VCaP (cell line): ENCODE measurements around the gene SYNGR2.

Source experiments
- H3K27ac ChIP-seq: fragments of 450-650 bp; 2 replicates; pipeline ENCODE4 v1.5.1; 2017
- CTCF ChIP-seq: fragments of 450-650 bp; conservative IDR thresholded peaks from 2 replicates; pipeline ENCODE4 v1.5.1; 2017; ENCODE audit warnings: mild to moderate bottlenecking, moderate library complexity

Gene SYNGR2

DNA sequence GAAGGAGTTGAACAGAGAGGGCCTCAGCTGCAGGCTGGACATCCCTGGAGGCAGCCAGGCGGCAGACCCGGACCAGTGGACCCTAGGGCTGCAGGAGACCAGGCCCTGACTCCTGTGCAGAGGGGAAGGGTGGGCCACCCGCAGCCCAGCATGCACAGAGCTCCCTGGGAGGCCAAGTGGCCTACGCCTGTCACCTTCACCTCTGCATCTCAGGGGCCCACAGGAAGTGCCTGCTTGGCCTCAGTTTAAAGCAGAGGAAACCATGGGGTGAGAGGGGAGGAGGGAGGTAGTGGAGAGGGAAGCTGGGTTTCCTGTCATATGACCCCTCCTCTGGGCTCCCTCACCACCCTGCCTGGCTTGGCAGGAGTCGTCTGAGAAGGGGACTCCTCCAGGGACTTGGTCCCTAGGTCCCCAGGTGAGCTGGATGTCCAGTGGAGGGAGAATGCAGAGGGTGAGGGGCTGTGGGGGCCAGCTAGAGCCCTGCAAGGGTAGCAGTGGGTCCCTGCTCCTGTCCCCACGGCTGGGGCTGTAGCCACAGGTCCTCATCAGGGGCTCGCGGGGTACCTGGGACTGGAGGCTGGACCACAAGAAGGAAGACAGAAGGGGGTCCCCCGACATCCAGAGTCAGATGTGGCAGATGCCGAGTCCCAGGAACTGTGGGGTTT lies 37.8 kb upstream of the SYNGR2 start, which contains the start of gene TMC8:
TMC8 (plus strand) TSS at position 335 of the 665 bp plus-strand sequence. CDS start 818 bp downstream, outside the sequence.
- H3K27ac ChIP-seq: peak within 1 kb of the TSS; percentile 93
- no peak for TF ChIP-seq CTCF

DNA sequence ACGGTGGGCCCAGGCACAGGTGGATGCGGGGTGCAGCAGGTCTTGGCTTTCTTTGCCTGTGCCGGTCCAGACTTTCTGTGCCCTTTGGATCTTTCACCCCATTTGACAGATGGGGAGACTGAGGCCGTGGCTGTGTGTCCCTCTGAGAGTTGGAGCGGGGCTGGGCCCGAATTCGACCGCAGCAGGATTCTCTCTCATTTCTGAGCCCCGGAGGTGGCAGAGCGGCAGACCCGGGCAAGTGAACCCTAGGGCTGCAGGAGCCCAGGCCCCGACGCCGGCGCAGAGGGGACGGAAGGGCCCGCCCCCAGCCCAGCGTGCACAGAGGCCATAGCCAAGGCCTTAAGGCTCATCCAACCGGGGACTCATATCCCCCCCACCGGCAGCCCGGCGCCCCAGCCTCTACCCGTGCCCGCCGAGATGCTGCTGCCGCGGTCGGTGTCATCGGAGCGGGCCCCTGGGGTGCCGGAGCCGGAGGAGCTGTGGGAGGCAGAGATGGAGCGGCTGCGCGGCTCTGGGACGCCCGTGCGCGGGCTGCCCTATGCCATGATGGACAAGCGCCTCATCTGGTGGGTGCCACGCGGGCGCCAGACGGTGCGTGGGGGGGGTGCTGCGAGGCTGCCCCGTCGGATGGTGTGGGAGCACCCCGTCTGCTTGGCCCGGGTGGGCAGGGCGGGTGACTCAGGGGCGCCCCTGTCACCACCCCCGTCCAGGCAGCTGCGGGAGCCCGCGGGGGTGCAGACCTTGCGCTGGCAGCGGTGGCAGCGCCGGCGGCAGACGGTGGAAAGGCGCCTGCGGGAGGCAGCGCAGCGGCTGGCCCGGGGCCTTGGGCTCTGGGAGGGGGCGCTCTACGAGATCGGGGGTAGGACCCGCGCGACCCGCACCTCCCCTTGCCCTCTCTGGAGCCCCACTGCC lies 37.0 kb upstream of the SYNGR2 start:
- TF ChIP-seq CTCF: no peak; the same call in 1 of the 2 replicates
- H3K27ac ChIP-seq: peak overlapping the region; percentile 93

GRCh38 chr17:78132084-78132676 lies 36.2 kb upstream of the SYNGR2 start:
- peak; percentile 20; the same call in 1 of the 2 replicates for TF ChIP-seq CTCF
- H3K27ac ChIP-seq: peak overlapping the region; percentile 93

DNA sequence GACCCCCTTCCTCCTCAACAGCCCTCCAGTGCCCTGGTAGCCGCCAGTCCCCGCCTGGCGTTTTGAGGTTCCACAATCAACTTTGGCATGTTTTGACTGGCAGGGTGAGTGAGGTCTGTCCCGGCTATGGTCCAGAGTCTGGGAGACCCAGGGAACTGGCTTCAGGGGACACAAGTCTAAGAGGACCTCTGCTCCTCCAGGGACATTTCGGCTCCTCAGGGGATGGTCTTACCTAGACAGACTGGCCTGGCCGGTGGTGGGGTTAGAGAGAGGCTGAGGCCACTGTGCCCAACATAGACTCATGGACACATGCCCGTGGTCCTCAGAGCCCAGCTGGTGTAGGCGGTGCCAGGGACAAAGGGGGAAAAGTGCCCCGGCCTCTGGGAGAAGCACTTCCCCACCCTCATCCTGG lies 35.6 kb upstream of the SYNGR2 start:
- no peak for TF ChIP-seq CTCF
- peak overlapping the region; percentile 93 for H3K27ac ChIP-seq

GRCh38 chr17:78133179-78133951 lies 35.0 kb upstream of the SYNGR2 start:
- no peak for TF ChIP-seq CTCF
- H3K27ac ChIP-seq: peak overlapping the region; percentile 93

GRCh38 chr17:78133971-78134898 lies 34.1 kb upstream of the SYNGR2 start:
- no peak overlapping the region for H3K27ac ChIP-seq
- TF ChIP-seq CTCF: peak; percentile 77
